ENCODE results near the gene OR14C36. TPM values are rescaled to one million over a fixed set of nuclear protein-coding genes. Genes with fewer than 3 reads are reported as not detected.

Gene OR14C36
- total and polyA plus RNA-seq, 9 of the 15 experiments (the other 6 are each of a cell fraction or from before 2014, with no cell fraction given) = not detected

GRCh38 chr1:248316796-248317195 is 31.8 kb upstream of the OR14C36 start:
- under 1% methylated on average over 11 of the region's 11 CpGs for WGBS (ENCODE audit: insufficient coverage, low coverage, missing lambda C conversion rate)
- FAIRE-seq = no peak
- TF ChIP-seq HES1 (IDR thresholded peaks at IDR 0.05; ENCODE audit: low read depth) (no peak), BHLHE40 (IDR thresholded peaks at IDR 0.05; ENCODE audit: low read length) (no peak), DDX20 (tag; IDR thresholded peaks at IDR 0.05; ENCODE audit: low read depth) (no peak), ATF7 (IDR thresholded peaks at IDR 0.05) (no peak), CHCHD3 (CRISPR knock-in tag; IDR thresholded peaks at IDR 0.05) (no peak), RNF2 (IDR thresholded peaks at IDR 0.05) (no peak), L3MBTL2 (IDR thresholded peaks at IDR 0.05) (no peak), ZNF277 (CRISPR knock-in tag; IDR thresholded peaks at IDR 0.05; ENCODE audit: borderline replicate concordance) (no peak), USF2 (CRISPR knock-in tag; IDR thresholded peaks at IDR 0.05) (no peak), ZNF212 (CRISPR knock-in tag; IDR thresholded peaks at IDR 0.05) (no peak), HMGXB4 (CRISPR knock-in tag; IDR thresholded peaks at IDR 0.05) (no peak), ZSCAN32 (CRISPR knock-in tag; IDR thresholded peaks at IDR 0.05) (no peak), NFRKB (IDR thresholded peaks at IDR 0.05; ENCODE audit: low read depth) (no peak), STAT6 (CRISPR knock-in tag; IDR thresholded peaks at IDR 0.05) (no peak), STAG1 (CRISPR knock-in tag; IDR thresholded peaks at IDR 0.05; ENCODE audit: borderline replicate concordance) (no peak), SMARCA5 (IDR thresholded peaks at IDR 0.05) (no peak), SPI1 (IDR thresholded peaks at IDR 0.05; ENCODE audit: borderline replicate concordance, low read depth, low read length) (no peak)

More at GRCh38 chr1:248316796-248317195, 31.8 kb upstream of the OR14C36 start:
- H3K9ac ChIP-seq (ENCODE audit: insufficient read depth in 1 of 2, low read depth in 2 of 2, low read length in 2 of 2) = no peak overlapping the region
- H3K4me1 ChIP-seq (replicated peaks in 1 of 2; ENCODE audit: control insufficient read depth in 2 of 2, insufficient read depth in 2 of 2, low read length in 2 of 2) = no peaks in the 10 kb centered on the region
- intact Hi-C loops (cut with micrococcal nuclease) = no loop called here
- H3K27ac ChIP-seq (ENCODE audit: extremely low read depth, low read depth, low read length) = no peak overlapping the region
- H2AFZ ChIP-seq (ENCODE audit: low read depth, low read length) = no peak overlapping the region
- DNase-seq (ENCODE audit: extremely low read depth in 1 of 4, low spot score in 3 of 4) (no peak), ATAC-seq (no peak)
- no peaks in the 10 kb centered on the region for H3K9me1 ChIP-seq (ENCODE audit: control insufficient read depth, insufficient read depth, low read length)
- in situ Hi-C loops (cut with MboI) = no loop called here
- no peak overlapping the region for H3K4me2 ChIP-seq (ENCODE audit: insufficient read depth, low read length)
- CTCF ChIA-PET (ENCODE audit: low intra/inter-chr PET ratio) = no interaction called here
- H3K79me2 ChIP-seq (ENCODE audit: control insufficient read depth, insufficient read depth, low read length) = no peaks in the 10 kb centered on the region
- H3K27me3 ChIP-seq (ENCODE audit: control insufficient read depth in 2 of 2, insufficient read depth in 2 of 2, low read length in 2 of 2) = no peaks in the 10 kb centered on the region
- no peaks in the 10 kb centered on the region for H4K20me1 ChIP-seq (replicated peaks; ENCODE audit: control insufficient read depth, insufficient read depth, low read length)
- POLR2A ChIA-PET = no interaction called here
- no TSS peak for BruUV-seq (replicated peaks)
- H3K9me3 ChIP-seq (replicated peaks; ENCODE audit: control insufficient read depth, insufficient read depth, low read depth, low read length) = peaks cover 2% of the 10 kb centered on the region; the same call in 1 of the 2 replicates
- no peaks in the 10 kb centered on the region for H3K36me3 ChIP-seq (ENCODE audit: control insufficient read depth, insufficient read depth, low read length)
- H3K4me3 ChIP-seq = no peak overlapping the region
